ENCODE results near the gene FCRL3. TPM values are rescaled to one million over a fixed set of nuclear protein-coding genes. Genes with fewer than 3 reads are reported as not detected.

The FCRL3 gene
- total and polyA plus RNA-seq, 10 of the 15 experiments (the other 5 are each of a cell fraction or from before 2014, with no cell fraction given) = 0.04 to 2.3 (median 0.07) TPM; not detected in 5

DNA sequence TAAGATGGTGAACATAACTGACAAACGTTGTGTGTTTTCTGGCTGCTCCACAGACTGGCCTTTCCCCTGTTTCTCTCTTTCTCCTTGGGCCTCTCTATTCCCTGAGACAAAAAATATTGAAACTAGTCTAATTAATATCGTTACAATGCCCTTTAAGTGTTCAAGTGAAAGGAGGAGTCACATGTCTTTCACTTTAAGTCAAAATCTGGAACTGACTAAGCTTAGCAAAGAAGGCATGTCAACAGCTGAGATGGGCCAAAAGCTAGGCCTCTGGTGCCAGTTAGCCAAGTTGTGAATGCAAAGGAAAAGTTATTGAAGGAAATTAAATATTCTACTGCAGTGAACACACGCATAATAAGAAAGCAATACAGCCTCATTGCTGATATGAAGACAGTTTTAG, 32.2 kb upstream of the FCRL3 start:
- TF ChIP-seq RAD51 (IDR thresholded peaks at IDR 0.05) (peak; percentile 44; the same call in 1 of the 2 replicates), NFIC (IDR thresholded peaks at IDR 0.05; ENCODE audit: low read depth, low read length) (no peak), IKZF2 (IDR thresholded peaks at IDR 0.05) (0 out of 4 replicates have a peak, but pooled peaks have one; percentile 23 to 27), JUNB (IDR thresholded peaks at IDR 0.05) (peak; percentile 71), SREBF2 (IDR thresholded peaks at IDR 0.05; ENCODE audit: low read length) (no peak), SMAD1 (IDR thresholded peaks at IDR 0.05; ENCODE audit: low read depth, partially characterized antibody) (no peak), BHLHE40 (IDR thresholded peaks at IDR 0.05; ENCODE audit: borderline replicate concordance in 1 of 2, low read depth in 2 of 2, low read length in 1 of 2) (peak in 1 of 2 experiments; percentile 17; a peak in 1 of 4 replicates), FOXM1 (IDR thresholded peaks at IDR 0.05; ENCODE audit: low read depth, low read length) (no peak), ATF3 (IDR thresholded peaks at IDR 0.05; ENCODE audit: borderline replicate concordance, extremely low read depth, low read depth, low read length) (no peak), CHD4 (IDR thresholded peaks at IDR 0.05) (no peak), IRF4 (IDR thresholded peaks at IDR 0.05; ENCODE audit: low read depth, low read length) (0 out of 2 replicates have a peak, but pooled peaks have one; percentile 47), ZNF207 (IDR thresholded peaks at IDR 0.05; ENCODE audit: borderline replicate concordance) (no peak), POLR2AphosphoS2 (IDR thresholded peaks at IDR 0.05; ENCODE audit: low read depth, low read length) (no peak), MTA2 (IDR thresholded peaks at IDR 0.05; ENCODE audit: low read depth) (peak; percentile 27; the same call in 1 of the 2 replicates)
- TF ChIP-seq, protein P1, sequence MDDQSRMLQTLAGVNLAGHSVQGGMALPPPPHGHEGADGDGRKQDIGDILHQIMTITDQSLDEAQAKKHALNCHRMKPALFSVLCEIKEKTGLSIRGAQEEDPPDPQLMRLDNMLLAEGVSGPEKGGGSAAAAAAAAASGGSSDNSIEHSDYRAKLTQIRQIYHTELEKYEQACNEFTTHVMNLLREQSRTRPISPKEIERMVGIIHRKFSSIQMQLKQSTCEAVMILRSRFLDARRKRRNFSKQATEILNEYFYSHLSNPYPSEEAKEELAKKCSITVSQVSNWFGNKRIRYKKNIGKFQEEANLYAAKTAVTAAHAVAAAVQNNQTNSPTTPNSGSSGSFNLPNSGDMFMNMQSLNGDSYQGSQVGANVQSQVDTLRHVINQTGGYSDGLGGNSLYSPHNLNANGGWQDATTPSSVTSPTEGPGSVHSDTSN (IDR thresholded peaks at IDR 0.05; ENCODE audit: insufficient replicate concordance, low read depth, low read length) = no peak
- CTCF ChIA-PET = interaction anchor here (1.2 kb wide), 1 partner anchor 14 kb away, joined by 4 read pairs; no protein-coding TSS in a partner anchor
- in situ Hi-C loops (cut with MboI) (no loop called here), intact Hi-C loops (cut with micrococcal nuclease; ENCODE audit: unreplicated experiment) (no loop called here)
- RAD21 ChIA-PET (ENCODE audit: unreplicated experiment) = no interaction called here
- Histone ChIP-seq H3K27me3 (replicated peaks in 1 of 2; ENCODE audit: control insufficient read depth in 2 of 2, insufficient read depth in 2 of 2, low read length in 1 of 2) (no peaks in the 10 kb centered on the region), H3K9me3 (replicated peaks; ENCODE audit: control insufficient read depth, insufficient read depth, low read length) (peaks cover 1% of the 10 kb centered on the region; the same call in 2 of the 3 replicates), H3K9ac (ENCODE audit: control insufficient read depth, insufficient read depth, low read length) (no peak overlapping the region), H3K4me1 (ENCODE audit: control insufficient read depth, insufficient read depth, low read length) (peaks cover 6% of the 10 kb centered on the region), H3K4me2 (ENCODE audit: control insufficient read depth, insufficient read depth) (no peak overlapping the region), H3K79me2 (ENCODE audit: control insufficient read depth, insufficient read depth, low read length) (no peaks in the 10 kb centered on the region), H3K4me3 (no peak overlapping the region), H3K36me3 (ENCODE audit: control insufficient read depth in 2 of 2, insufficient read depth in 2 of 2, low read length in 1 of 2) (no peaks in the 10 kb centered on the region), H4K20me1 (ENCODE audit: control insufficient read depth, insufficient read depth) (no peaks in the 10 kb centered on the region), H3K27ac (ENCODE audit: control insufficient read depth, insufficient read depth) (no peak overlapping the region), H2AFZ (ENCODE audit: control insufficient read depth, low read depth, low read length) (no peak overlapping the region)
- SMC1A ChIA-PET (ENCODE audit: uncharacterized antibody, unreplicated experiment) = interaction anchor here (0.7 to 1.9 kb wide), 5 partner anchors 10 to 153 kb away, joined by 3 to 4 read pairs (median 3); no protein-coding TSS in a partner anchor
- BruUV-seq (replicated peaks) = no TSS peak
- FAIRE-seq (peak; percentile 66), ATAC-seq (peak; percentile 74), DNase-seq (ENCODE audit: low read depth, low spot score) (no peak)
- POLR2A ChIA-PET = interaction anchor here (1.0 kb wide), 1 partner anchor 8 kb away, joined by 3 read pairs; no protein-coding TSS in a partner anchor
- 0% methylated on average over 3 of the region's 3 CpGs for WGBS (ENCODE audit: insufficient coverage, insufficient replicate concordance, low lambda C conversion rate, missing lambda C conversion rate)
